NCI-H2081 (cell line): Measurements from ENCODE around the gene UCP1.
A peak's percentile ranks its signal among the peaks of the same experiment; 100 is the strongest.

ENCODE experiments used
- DNase-seq, 2 experiments: peaks; one replicate each; lab custom pipeline; 2025; lab: John Stamatoyannopoulos, UW

UCP1 gene

GRCh38 chr4:140568507-140569306, at the start of gene UCP1:
UCP1 (minus strand) TSS chr4:140568961; CDS start chr4:140568729, 232 bp downstream.
- no peak for DNase-seq

DNA sequence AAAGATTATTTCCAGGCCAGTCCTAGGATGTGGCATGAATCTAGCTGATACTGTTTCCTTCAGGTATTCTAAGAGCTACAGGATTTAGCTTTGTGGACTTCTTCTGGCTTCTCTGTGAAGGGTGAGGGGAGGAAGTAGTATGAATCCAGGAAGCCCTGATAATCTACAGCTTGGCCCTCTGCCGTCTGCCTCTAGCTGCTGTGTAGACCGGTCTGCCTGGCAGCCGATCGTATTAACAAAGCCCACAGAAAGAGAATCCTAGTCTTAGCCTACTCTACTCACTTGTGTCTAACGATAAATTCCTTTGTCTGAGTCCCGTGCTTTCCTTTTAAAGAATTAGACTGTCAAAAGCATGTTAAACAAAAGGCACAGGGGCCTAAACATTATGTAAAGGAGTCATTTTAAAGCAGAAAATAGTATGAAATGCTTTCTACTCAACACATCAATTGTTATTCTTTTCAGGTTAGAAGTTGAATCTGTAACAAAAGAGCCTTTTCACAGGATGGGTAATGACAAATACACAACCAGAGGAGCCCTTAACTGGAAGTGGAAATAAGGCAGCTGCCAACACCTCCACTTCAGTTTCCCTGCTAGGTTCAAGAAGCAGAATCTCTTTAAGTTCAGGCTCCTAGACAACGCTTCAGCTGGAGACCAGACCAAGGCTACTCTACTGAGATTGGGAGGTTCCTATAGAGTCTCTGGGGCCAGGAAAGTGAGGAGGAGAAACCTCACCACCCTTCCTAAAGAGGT, 48.9 kb upstream of the UCP1 start:
- no peak for DNase-seq

DNA sequence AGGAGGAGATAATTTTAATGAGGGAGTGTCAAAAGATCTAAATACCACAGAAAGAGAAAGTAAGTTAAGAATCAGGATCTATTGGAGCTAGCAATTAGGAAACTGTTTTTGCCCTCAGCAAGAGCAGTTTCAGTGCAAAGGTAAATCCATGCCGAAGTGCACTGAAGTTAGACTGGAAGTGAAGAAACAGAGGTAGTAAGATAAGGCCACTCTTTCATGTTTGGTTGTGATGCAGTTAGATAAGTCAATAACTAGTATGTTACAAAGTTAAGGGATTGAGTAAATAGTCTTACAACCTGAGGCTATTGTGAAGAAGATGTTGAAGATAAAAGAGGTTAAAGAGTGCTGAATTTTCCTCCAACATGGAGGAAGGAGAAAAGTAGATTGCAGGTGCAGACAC, 46.7 kb upstream of the UCP1 start:
- DNase-seq, result no peak

DNA sequence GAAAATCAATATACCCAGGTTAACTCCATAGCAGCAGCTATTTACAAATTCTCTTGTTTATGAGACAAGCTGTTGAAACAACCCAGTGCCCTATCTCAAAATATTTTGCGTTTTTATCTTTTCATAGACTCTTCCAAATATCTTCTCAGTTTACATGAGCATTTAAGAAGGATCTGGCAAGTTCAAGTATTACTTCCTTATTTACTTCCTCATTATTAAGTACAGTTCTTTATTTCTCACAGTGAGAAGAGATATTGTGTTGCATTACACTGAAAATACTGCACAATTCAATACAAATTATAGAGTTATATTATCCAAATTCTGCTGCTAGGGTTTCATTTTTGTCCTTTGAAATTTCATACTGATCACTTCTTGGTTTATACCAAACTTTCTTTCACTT, 43.6 kb upstream of the UCP1 start:
- DNase-seq, result no peak

- DNase-seq, result no peak
Measured at GRCh38 chr4:140611854-140612253, 43.1 kb upstream of the UCP1 start.

- DNase-seq, result peak; percentile 46 to 66
Measured at GRCh38 chr4:140609548-140610425, 41.0 kb upstream of the UCP1 start.

GRCh38 chr4:140607852-140608251, 39.1 kb upstream of the UCP1 start:
- DNase-seq, result no peak

DNA sequence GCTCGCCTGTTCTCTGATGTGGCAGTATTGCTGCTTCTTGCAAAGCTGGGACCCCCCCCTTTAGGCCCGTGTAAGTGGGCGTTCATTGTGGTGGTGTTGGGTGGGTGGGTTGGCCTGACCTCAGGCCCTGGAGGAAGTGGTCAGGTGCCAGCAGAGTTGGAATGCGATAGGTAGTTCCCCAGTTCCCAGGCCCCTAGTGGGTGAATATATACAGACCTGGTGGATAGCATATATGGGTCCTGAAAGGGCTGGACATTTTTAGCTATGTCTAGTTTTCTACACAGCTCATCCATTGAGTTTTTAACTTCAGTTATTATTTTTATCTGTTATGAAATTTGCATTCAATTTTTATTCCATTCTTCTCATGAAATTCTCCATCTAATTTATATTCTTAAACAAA, 35.8 kb upstream of the UCP1 start:
- no peak for DNase-seq

GRCh38 chr4:140603286-140603685, 34.5 kb upstream of the UCP1 start:
- peak; percentile 45 to 68 for DNase-seq

GRCh38 chr4:140602714-140603113, 34.0 kb upstream of the UCP1 start:
- no peak for DNase-seq

GRCh38 chr4:140600408-140600807, 31.6 kb upstream of the UCP1 start:
- no peak for DNase-seq

- peak; percentile 7 to 32 for DNase-seq
Measured at GRCh38 chr4:140595065-140595464, 26.3 kb upstream of the UCP1 start.

DNA sequence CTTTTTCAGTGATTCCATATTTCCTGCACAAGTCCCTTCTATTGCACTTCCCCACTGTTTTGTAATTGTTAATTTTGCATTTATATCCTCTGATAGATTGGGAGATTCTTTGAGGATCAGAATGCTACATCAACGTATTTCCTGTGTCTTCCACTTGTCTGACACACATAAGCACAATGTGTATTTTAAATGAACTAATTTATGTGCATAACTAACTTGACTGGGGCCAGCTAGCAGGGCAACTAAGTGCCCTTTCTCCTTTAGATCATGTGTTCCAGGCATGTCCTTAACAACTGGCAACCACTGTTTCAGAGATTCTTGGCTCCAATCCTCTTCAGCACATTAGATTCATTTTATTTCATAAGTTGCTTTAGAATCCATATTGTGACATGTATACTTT, 15.7 kb upstream of the UCP1 start:
- no peak for DNase-seq

- no peak for DNase-seq
Measured at GRCh38 chr4:140581078-140581477, 12.3 kb upstream of the UCP1 start.

GRCh38 chr4:140579278-140579677, 10.5 kb upstream of the UCP1 start:
- peak; percentile 19 to 27 for DNase-seq

GRCh38 chr4:140575489-140575888, 6.7 kb upstream of the UCP1 start:
- no peak for DNase-seq

DNA sequence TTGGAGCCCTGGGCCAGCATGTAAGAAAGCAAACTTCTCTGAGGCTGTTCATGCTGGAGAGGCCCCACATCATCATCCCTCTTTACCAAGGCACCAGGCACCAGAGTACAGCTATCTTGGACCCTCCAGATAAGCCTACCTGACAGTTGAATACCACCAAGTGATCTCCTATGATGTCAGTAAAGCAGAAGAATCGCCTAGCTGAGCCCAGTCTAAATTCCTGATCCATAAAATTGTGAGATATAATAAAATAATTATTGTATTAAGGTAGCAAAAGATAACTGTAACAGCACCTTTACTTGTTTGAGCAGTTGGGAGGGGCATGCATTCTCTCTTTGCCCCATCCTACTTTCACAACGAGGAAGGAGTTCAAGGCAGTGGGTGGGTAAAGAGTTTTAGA, 2.9 kb upstream of the UCP1 start:
- DNase-seq, result no peak

DNA sequence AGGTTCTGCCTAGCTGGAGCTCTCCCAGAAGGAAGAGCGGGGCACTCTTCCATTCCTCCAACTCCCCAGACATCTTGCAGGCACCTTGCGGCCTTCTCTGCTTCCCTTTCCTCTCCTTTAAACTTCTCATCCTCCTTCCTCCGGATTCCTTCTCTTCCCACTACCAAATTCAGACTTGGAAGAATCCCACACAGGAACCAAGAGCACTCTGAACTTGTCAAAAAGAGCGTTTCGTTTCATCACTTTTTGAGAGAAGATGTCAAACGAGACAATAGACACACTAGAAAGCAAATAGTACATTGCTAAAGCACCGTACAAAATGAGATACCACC, 512 bp upstream of the UCP1 start:
- no peak for DNase-seq

GRCh38 chr4:140559696-140560095, 9.1 kb downstream of the UCP1 start:
- DNase-seq, result no peak

- DNase-seq, result no peak
Measured at GRCh38 chr4:140557831-140558435, 10.8 kb downstream of the UCP1 start.

DNA sequence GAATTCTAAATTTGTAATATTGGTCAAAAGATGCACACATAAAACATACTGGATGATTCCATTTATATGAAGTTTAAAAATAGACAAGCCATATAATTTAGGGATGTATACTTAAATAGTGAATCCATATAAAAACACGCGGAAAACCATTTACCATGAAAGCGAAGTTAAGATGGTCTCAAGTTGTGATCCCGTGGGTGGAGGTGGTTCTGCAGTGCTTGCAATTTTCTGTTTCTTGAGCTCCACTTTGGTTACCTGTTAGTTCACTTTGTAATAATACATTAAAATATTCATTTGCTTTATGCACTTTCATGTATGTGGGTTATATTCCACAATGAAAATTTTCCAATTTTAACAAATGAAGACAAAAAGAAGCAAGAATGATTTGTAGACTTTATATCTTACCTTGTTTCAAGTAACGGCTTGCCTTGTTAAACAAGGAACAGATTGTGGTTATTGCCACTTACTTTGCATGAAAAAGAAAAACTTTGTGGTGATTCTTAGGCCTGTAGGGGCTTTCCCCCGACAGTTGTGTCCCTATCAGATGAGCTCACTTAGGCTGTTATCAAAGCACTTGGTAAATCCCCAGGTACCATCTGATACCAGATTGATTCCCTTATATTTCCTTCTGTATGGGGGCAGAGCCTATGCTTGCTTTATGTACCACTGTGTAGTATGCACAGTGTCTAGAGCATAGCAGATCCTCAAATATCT, 12.2 kb downstream of the UCP1 start:
- DNase-seq, result no peak
